Fibroblast of the aortic adventitia (primary cell): ENCODE data around the gene MOV10. TPM values are rescaled to one million over a fixed set of nuclear protein-coding genes. Genes with fewer than 3 reads are reported as not detected.

Experiments
- DNase-seq: peaks from one replicate; pipeline ENCODE4 v3.0.0-alpha.2; 2010; ENCODE audit warnings: low read depth
- H3K4me3 ChIP-seq: 2 replicates; pipeline ENCODE4 v1.5.1; 2011; ENCODE audit warnings: low read depth, mild to moderate bottlenecking, control low read depth, low read length, moderate library complexity
- total RNA-seq: library from RNA; depleted of rRNA; stranded (reverse); fragments of >200 nt; gene quantifications from 2 replicates; pipeline ENCODE4 v1.2.3, GENCODE V29; 2012; ENCODE audit warnings: low replicate concordance
- TF ChIP-seq, protein P1 (sequence below): IDR thresholded peaks from 2 replicates; pipeline ENCODE4 v1.5.1; 2011; ENCODE audit warnings: mild to moderate bottlenecking, low read length, control low read depth, inconsistent platforms; ENCODE audit not compliant: insufficient read depth

MOV10 gene
- total RNA-seq, 1 donor = 31.5 TPM

DNA sequence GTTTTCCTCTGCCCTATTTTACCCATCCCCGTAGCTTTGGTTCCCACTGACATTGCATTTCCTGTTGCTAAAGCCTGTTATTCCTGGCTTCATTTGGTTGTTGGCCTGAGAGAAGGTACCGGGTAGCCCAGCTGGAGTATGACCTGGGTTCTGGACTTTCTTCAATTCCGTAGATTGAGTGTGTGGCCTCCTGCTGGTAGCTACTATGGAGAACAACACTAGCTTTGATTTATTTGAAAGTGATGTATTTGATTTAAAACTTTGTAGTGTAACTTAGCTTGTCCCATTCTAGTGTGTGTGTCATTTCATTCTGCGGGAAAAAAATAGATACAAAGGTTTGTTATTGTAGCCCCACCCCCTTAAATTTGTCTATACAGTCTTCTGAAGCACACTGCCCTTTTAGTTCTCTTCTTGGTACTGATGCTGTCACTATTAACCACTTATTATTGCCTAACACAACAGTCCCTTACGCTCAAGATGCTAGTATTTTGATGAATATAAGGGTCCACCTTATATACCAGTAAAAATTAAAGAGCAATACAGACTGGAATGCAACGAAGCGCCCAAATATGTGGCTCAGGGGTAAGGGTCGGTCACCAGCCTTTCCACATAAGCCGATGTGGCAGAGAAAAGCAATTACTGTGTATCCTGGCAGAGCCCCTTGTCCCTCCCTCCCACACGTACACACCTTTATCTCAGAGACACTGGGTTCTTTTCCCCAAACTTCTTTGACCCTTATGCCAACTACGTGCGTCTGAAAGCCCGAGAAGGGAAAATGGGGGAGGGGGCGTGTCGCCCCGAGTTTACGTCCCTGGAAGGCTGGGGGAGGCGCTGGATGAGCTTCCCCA is 643 bp upstream of the MOV10 start:
- H3K4me3 ChIP-seq = peak overlapping the region; percentile 87
- TF ChIP-seq, protein P1, sequence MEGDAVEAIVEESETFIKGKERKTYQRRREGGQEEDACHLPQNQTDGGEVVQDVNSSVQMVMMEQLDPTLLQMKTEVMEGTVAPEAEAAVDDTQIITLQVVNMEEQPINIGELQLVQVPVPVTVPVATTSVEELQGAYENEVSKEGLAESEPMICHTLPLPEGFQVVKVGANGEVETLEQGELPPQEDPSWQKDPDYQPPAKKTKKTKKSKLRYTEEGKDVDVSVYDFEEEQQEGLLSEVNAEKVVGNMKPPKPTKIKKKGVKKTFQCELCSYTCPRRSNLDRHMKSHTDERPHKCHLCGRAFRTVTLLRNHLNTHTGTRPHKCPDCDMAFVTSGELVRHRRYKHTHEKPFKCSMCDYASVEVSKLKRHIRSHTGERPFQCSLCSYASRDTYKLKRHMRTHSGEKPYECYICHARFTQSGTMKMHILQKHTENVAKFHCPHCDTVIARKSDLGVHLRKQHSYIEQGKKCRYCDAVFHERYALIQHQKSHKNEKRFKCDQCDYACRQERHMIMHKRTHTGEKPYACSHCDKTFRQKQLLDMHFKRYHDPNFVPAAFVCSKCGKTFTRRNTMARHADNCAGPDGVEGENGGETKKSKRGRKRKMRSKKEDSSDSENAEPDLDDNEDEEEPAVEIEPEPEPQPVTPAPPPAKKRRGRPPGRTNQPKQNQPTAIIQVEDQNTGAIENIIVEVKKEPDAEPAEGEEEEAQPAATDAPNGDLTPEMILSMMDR = peak; percentile 67
- DNase-seq = peak; percentile 83

DNA sequence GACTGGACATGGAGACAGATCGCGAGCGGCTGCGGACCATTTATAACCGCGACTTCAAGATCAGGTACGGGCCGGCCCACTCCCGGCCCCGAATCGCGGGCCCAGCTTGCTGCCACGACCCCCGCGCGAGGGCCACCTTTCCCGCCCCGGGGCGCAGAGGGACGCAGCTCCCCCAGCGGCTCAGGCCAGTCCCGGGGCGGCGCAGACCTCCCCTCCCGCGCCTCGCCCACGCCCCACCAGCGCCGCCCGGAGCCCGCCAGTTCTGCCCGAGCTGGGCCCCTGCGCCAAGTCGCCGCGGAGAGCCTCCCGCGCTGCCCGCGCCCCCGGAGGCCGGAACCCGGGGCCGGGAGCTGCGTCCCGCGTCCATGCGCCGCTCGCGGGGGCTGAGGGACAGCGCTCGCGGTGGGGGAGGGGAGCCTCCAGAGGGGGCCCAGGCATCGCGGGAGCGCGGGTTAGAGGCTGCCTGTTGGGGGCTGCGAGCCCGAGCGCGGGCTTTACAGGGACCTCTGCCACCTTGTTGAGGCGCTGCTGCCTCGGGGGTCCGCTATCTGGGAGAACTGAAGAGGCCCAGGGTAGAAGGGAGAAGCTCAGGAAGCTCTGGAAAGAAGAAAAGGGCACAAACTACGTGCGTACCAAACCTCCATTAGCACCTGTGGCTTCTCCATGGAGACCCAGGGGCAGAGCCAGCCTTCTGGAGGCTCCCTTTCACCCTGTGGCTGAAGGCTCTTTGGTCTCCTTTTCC is 698 bp downstream of the MOV10 start:
- DNase-seq = no peak
- H3K4me3 ChIP-seq = peak overlapping the region; percentile 87
- TF ChIP-seq, protein P1 = no peak

DNA sequence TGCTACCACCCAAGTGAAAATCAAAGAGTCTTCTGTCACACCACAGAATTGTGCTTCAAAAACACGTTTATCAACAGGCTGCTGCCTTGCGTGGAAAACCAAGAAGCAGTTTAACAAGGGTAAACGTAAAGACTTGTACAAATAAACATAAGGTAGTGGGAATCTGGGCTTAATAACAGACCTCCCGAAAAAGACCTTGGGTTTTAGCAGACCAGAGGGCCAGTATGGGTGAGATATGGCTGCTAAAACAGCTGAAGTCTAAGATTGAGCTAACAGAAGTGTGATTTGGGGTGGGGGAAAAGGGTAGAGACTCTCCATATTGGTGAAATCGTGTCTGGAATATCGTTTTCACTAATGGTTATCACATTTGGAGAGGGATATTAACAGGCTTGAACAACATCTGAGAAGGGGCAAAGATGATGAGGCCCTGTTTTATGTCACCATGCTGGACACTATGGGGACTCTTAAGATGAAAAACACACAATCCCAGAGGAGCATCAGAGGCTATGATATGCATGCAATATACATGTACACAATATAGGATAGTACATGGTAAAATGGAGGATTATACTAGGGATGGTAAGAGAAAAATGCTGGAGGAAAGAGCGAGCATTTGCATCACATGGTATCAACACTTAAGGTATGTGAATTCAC is 1.4 kb downstream of the MOV10 start:
- TF ChIP-seq, protein P1 = no peak
- H3K4me3 ChIP-seq = peak overlapping the region; percentile 87
- DNase-seq = peak; percentile 18

DNA sequence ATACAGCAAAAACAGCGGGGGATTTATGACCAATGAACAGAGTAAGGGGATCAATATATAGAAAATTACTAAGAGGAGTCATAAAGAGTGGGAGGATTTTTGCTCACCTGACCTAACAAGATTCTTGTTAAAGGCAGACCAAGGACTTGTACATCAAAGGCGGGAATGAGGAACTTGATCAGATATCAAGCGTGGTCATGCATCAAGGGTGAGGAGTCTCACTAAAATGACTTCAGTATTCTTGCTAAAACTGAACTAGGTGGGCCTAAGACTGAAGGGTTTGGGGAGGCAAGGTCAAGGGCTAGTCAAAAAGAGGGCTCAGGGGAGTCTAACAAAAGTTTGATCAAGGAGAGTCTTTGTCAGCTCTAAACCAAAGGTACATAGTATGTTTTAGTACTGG is 2.1 kb downstream of the MOV10 start:
- TF ChIP-seq, protein P1 = no peak
- H3K4me3 ChIP-seq = no peak overlapping the region
- DNase-seq = no peak

DNA sequence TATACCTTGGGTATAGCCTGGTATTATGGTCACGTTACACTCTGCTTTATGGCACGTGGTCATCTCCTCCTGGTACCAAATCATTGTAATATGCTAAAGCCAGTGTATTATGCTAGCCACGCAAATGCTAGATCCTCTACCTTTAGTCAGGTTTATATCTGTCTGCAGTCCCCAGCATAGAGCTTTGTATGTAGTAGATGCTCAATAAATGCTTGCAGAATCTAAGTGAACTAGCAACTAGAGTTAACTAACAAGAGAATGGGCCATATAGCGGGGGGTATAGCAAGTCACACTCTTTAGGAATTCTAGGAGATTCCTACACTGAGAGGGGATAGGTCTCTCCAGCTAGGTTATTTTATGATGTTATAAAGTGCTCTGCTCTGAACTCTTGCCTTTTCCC is 3.0 kb downstream of the MOV10 start:
- TF ChIP-seq, protein P1 = no peak
- H3K4me3 ChIP-seq = no peak overlapping the region
- no peak for DNase-seq

DNA sequence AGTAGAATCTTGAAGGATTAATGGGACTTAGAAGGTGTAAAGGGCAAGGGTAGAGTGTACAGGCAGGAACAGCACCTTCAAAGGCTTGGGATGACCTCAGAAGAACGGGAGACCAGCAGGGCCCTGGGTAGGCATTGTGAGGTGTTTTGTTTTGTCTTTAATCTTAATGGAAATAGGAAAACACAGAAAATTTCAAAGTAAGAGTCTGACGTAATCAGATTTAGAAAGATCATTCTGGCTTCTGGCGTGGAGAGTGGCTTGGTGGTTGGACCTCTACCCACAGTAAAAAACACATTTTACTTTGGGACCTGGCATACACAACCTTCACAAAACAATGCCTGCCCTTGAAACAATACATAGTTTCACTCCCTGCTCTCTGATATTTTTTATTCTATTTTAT is 4.1 kb downstream of the MOV10 start:
- no peak overlapping the region for H3K4me3 ChIP-seq
- DNase-seq = no peak
- TF ChIP-seq, protein P1 = no peak
